Astrocyte (in vitro differentiated cells and primary cell): ENCODE results near the gene MSS51. TPM values are rescaled to one million over a fixed set of nuclear protein-coding genes. Genes with fewer than 3 reads are reported as not detected.

ENCODE experiments used
- DNase-seq: peaks from one replicate; pipeline ENCODE4 v3.0.0-alpha.2; 2010; ENCODE audit warnings: low read depth
- FAIRE-seq: peaks from 2 replicates; lab custom pipeline; 2011; peaks lifted over from hg19 to GRCh38; lab: Jason Lieb, UNC
- H2AFZ ChIP-seq: 2 replicates; pipeline ENCODE4 v1.6.0; 2012; ENCODE audit warnings: low read depth, low read length, inconsistent platforms
- H3K27ac ChIP-seq: 2 replicates; pipeline ENCODE4 v1.5.1; 2011; ENCODE audit warnings: low read depth, low read length, inconsistent platforms
- H3K27me3 ChIP-seq: 2 replicates; pipeline ENCODE4 v1.6.0; 2011; ENCODE audit warnings: low read length, inconsistent platforms; ENCODE audit not compliant: insufficient read depth
- H3K36me3 ChIP-seq: 2 replicates; pipeline ENCODE4 v1.5.1; 2011; ENCODE audit warnings: low read length, inconsistent platforms; ENCODE audit not compliant: insufficient read depth
- H3K4me1 ChIP-seq: 2 replicates; pipeline ENCODE4 v1.5.1; 2011; ENCODE audit warnings: low read length, inconsistent platforms; ENCODE audit not compliant: insufficient read depth
- H3K4me2 ChIP-seq: 2 replicates; pipeline ENCODE4 v1.6.0; 2012; ENCODE audit warnings: low read length, inconsistent platforms
- H3K4me3 ChIP-seq: 2 replicates; pipeline ENCODE4 v1.5.1; 2011; ENCODE audit warnings: low read depth, mild to moderate bottlenecking, low read length, inconsistent platforms; ENCODE audit not compliant: insufficient read depth
- H3K79me2 ChIP-seq: 2 replicates; pipeline ENCODE4 v1.6.0; 2012; ENCODE audit warnings: mild to moderate bottlenecking, low read length, inconsistent platforms; ENCODE audit not compliant: insufficient read depth
- H3K9ac ChIP-seq: 2 replicates; pipeline ENCODE4 v1.6.0; 2012; ENCODE audit warnings: mild to moderate bottlenecking, low read length, inconsistent platforms
- H3K9me3 ChIP-seq: 2 replicates; pipeline ENCODE4 v1.5.1; 2012; ENCODE audit warnings: low read depth, mild to moderate bottlenecking, low read length, inconsistent platforms; ENCODE audit not compliant: insufficient read depth
- H4K20me1 ChIP-seq: 2 replicates; pipeline ENCODE4 v1.6.0; 2012; ENCODE audit warnings: low read length, inconsistent platforms; ENCODE audit not compliant: insufficient read depth
- H3K27ac Mint-ChIP-seq: one replicate; pipeline ENCODE4 v1.8.0; 2021; ENCODE audit warnings: mild to moderate bottlenecking, mixed read lengths; ENCODE audit not compliant: unreplicated experiment
- H3K27me3 Mint-ChIP-seq: one replicate; pipeline ENCODE4 v1.8.0; 2021; ENCODE audit warnings: low read depth, mixed read lengths; ENCODE audit not compliant: unreplicated experiment
- H3K36me3 Mint-ChIP-seq: one replicate; pipeline ENCODE4 v1.8.0; 2021; ENCODE audit warnings: low read depth, mixed read lengths; ENCODE audit not compliant: unreplicated experiment
- H3K4me1 Mint-ChIP-seq: one replicate; pipeline ENCODE4 v1.8.0; 2021; ENCODE audit warnings: low read depth, mixed read lengths; ENCODE audit not compliant: unreplicated experiment
- H3K4me3 Mint-ChIP-seq: one replicate; pipeline ENCODE4 v1.8.0; 2021; ENCODE audit warnings: mild to moderate bottlenecking, moderate library complexity, mixed read lengths; ENCODE audit not compliant: unreplicated experiment
- H3K9me3 Mint-ChIP-seq: one replicate; pipeline ENCODE4 v1.8.0; 2021; ENCODE audit warnings: mild to moderate bottlenecking, mixed read lengths; ENCODE audit not compliant: unreplicated experiment
- CTCF ChIP-seq: IDR thresholded peaks from 2 replicates; pipeline ENCODE4 v1.5.1; 2011; ENCODE audit warnings: low read depth, mild to moderate bottlenecking, inconsistent platforms, low read length, moderate library complexity; ENCODE audit not compliant: insufficient read depth
- EZH2 ChIP-seq: IDR thresholded peaks from 2 replicates; pipeline ENCODE4 v1.6.1; 2012; ENCODE audit warnings: mild to moderate bottlenecking, low read length, inconsistent platforms; ENCODE audit not compliant: insufficient read depth
- total RNA-seq: library from RNA; stranded (reverse); gene quantifications from 2 replicates; pipeline ENCODE4 v1.2.1, GENCODE V29; 2021

Gene MSS51
- total RNA-seq, 1 donor from 2014 or later, result 1.1 TPM

- Histone ChIP-seq H3K79me2 (no peaks in the 10 kb centered on the region), H3K9ac (no peak overlapping the region), H2AFZ (no peak overlapping the region), H3K4me3 (no peak overlapping the region), H3K9me3 (no peaks in the 10 kb centered on the region), H3K4me1 (no peaks in the 10 kb centered on the region), H3K27me3 (no peaks in the 10 kb centered on the region), H3K27ac (no peak overlapping the region), H3K36me3 (peaks cover 39% of the 10 kb centered on the region), H3K4me2 (no peak overlapping the region), H4K20me1 (no peaks in the 10 kb centered on the region)
- H3K27ac Mint-ChIP-seq, result no peak overlapping the region
- H3K27me3 Mint-ChIP-seq, result no peaks in the 10 kb centered on the region
- peaks cover 22% of the 10 kb centered on the region for H3K36me3 Mint-ChIP-seq
- TF ChIP-seq EZH2, result no peak
- no peak for TF ChIP-seq CTCF
- H3K4me1 Mint-ChIP-seq, result peaks cover 6% of the 10 kb centered on the region
- no peak for DNase-seq
- no peak for FAIRE-seq
- no peaks in the 10 kb centered on the region for H3K9me3 Mint-ChIP-seq
- no peak overlapping the region for H3K4me3 Mint-ChIP-seq
These were observed 32.8 kb upstream of the MSS51 start for GRCh38 chr10:73465978-73466726.

- no peak for FAIRE-seq
These were observed 27.5 kb upstream of the MSS51 start for GRCh38 chr10:73460897-73461296.

More at GRCh38 chr10:73460897-73461296, 27.5 kb upstream of the MSS51 start:
- Mint-ChIP-seq H3K4me1 (no peaks in the 10 kb centered on the region), H3K4me3 (no peak overlapping the region), H3K27ac (no peak overlapping the region), H3K27me3 (no peaks in the 10 kb centered on the region), H3K36me3 (peaks cover 16% of the 10 kb centered on the region), H3K9me3 (no peaks in the 10 kb centered on the region)
- no peaks in the 10 kb centered on the region for H3K27me3 ChIP-seq
- H4K20me1 ChIP-seq, result peaks cover 3% of the 10 kb centered on the region
- H2AFZ ChIP-seq, result no peak overlapping the region
- H3K27ac ChIP-seq, result no peak overlapping the region
- no peak overlapping the region for H3K4me2 ChIP-seq
- no peak overlapping the region for H3K4me3 ChIP-seq
- no peak overlapping the region for H3K9ac ChIP-seq
- H3K79me2 ChIP-seq, result no peaks in the 10 kb centered on the region
- DNase-seq, result no peak
- TF ChIP-seq CTCF (no peak), EZH2 (no peak)
- no peaks in the 10 kb centered on the region for H3K4me1 ChIP-seq
- peaks cover 14% of the 10 kb centered on the region for H3K36me3 ChIP-seq
- no peaks in the 10 kb centered on the region for H3K9me3 ChIP-seq
